GM18867 (cell line): Measurements from ENCODE around the gene OTOA.
"Not testable (repeated sequence)": the region's sequence is repeated elsewhere in the genome, so short reads cannot be mapped to it uniquely, and the experiment has no call there.

Source experiments
- ATAC-seq: cut with Tn5 transposase; IDR thresholded peaks from one replicate; pipeline ENCODE4 v1.9.1; 2021; ENCODE audit warnings: mild to moderate bottlenecking, moderate library complexity; ENCODE audit not compliant: unreplicated experiment

Gene OTOA

GRCh38 chr16:21667575-21667974 lies 3.8 kb downstream of the OTOA start:
- ATAC-seq, result no peak

DNA sequence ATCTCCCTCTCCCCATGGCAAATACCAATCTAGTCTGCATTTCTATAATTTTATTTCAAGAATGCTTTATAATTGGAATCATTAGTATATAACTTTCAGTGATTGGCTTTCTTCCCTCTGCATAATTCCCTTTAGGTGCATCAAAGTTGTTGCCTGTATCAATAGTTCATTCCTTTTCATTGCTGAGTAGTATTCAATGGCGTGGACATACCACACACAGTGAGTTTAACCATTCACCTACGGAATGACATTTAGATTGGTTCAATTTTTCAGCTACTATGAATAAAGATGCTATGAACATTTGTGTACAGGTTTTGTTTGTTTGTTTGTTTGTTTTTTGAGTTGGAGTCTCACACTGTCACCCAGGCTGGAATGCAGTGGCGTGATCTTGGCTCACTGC lies 9.7 kb downstream of the OTOA start:
- ATAC-seq, result no peak

DNA sequence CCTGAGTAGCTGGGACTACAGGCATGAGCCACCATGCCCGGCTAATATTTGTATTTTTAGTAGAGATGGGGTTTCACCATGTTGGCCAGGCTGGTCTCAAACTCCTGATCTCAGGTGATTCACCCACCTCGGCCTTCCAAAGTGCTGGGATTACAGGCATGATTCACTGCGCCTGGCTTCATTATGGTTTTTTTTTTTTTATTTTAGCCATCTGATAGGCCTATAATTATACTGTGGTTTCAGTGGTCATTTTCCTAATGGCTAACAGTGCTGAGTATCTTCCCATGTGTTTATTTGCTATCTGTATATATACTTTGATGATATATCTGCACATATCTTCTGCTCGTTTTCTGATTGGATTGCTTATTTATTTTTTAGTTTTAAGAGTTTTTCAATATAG lies 10.7 kb downstream of the OTOA start:
- ATAC-seq, result not testable (repeated sequence)

DNA sequence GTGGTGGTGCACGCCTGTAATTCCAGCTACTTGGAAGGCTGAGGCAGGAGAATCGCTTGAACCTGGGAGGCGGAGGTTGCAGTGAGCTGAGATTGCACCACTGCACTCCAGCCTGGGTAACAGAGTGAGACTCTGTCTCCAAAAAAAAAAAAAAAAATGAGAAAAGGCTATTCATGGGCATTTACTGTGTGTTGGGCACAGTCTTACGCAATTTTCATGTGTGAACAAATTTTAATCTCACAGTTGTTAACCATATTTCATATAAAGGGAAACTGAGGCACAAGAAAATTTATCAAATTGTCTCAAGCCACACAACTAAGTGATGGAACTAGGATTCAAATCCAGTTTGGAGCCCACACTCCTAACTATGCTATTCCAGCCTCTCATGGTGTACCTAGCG lies 16.9 kb downstream of the OTOA start:
- ATAC-seq, result not testable (repeated sequence)

GRCh38 chr16:21683184-21683583 lies 19.4 kb downstream of the OTOA start:
- ATAC-seq, result no peak

DNA sequence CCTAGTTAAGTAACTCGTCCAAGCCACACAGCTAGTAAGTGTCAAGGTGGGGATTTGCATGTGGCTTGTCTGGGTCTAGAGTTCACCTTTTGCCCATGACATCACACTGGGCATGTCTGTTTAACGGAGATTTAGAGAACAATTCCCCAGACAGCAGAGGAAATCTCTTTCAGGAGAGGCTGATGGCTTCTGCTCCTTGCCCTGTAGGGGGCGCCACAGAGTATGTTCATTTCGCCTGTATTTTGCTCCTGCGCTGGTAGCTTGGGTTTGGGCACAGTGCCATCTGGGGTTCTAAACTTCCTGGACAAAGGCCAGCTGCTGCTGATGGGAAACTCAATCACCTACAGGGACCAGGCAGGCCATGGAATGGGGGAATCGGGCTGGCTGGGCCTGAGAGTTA lies 20.4 kb downstream of the OTOA start:
- ATAC-seq, result no peak

GRCh38 chr16:21685034-21685455 lies 21.3 kb downstream of the OTOA start:
- ATAC-seq, result no peak

DNA sequence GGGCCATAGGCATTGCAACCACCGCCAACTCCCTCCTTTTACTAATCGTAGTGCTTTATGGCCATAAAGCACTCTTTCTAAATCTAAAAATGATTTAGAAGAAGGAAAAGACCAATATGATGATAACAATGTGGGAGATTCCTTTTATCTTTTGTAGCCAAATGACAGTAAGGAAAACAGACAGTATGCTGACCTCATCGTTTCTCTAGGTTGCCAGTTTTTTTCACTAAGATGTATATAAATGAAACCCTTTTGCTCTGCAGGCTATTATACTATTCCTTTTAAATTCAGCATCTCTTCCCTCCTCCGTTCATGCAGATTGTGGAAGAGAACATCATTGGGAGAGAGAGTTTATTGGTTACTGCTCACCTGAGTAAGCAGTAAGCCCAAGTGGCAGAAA lies 25.3 kb downstream of the OTOA start:
- no peak for ATAC-seq

DNA sequence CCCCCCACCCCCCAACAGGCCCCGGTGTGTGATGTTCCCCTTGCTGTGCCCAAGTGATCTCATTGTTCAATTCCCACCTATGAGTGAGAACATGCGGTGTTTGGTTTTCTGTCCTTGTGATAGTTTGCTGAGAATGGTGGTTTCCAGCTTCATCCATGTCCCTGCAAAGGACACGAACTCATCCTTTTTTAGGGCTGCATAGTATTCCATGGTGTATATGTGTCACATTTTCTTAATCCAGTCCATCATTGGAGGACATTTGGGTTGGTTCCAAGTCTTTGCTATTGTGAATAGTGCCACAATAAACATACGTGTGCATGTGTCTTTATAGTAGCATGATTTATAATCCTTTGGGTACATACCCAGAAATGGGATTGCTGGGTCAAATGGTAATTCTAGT lies 27.2 kb downstream of the OTOA start:
- not testable (repeated sequence) for ATAC-seq

DNA sequence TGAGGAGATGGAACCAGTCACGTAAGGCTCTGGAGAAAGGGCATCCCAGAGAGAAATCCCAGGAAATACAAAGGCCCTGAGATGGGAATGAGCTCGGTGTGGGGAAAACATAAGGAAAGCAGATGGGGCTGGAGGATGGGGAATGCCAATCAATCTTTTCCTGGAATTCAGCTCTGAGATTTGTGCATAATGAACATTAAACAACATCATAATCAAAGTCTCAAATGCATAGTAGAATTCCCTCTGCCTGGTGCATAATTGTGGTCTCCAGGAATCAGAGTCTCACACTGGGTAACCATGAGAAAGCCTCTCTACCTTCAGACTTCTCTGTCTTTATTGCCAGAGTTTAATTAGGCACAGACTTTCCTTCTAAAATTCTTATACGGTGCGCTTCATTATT lies 30.8 kb downstream of the OTOA start:
- ATAC-seq, result no peak

- ATAC-seq, result no peak
These were observed 33.3 kb downstream of the OTOA start for GRCh38 chr16:21697032-21697431.

DNA sequence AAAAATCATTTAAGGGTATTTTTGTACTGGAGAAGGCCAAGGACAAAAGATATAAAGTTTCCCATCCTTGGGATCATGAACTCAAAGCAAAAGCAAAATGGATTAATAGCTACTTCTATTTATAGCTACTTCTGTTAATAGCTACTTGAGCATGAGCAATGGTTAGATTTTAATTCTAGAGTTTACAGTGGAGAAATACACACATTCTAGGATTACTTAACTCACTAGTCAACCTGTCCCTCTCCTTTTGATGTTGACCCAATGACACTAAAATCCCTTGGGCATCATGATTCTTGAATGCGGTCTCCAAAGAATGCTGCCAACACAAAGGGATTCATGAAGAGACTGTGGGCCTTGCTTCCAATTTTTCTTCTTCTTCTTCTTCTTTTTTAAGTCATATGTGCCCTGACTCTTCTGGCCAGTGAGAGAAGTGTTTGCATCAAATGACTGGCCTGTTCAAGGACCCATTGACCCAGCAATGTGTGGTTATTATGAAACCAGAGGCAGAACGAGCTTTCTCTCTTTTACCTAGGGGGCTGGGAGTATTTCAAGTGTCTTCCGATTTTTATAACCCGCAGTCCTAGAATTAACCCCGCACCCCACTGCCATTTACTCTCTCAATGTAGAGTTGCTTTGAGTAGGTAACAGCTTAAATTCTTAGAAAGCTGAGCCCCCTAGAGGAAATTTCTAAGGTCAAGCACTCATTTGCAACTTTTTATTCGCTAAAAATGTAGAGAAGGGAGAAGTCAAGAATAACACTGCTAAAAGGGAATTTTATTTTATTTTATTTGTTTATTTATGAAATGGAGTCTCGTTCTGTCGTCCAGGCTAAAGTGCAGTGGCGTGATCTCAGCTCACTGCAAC lies 34.6 kb downstream of the OTOA start:
- ATAC-seq, result no peak

- no peak for ATAC-seq
These were observed 37.5 kb downstream of the OTOA start for GRCh38 chr16:21701271-21701670.

DNA sequence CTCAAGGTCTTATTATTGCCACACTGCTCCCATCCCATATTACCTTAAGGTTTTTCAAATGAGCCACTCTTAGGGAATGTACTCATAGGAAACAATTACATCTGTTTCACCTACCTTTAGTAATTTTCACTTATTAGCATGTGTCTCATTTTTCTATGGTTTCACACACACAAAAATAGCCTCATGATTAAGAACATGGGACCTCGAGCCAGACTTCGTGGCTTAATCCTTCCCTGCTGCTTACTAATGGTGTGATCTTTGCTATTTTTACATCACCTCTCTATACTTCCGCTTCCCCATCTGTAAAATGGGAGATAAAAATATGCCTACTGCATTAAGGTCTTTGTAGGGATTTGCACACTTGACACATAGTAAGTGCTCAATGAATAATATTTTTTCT lies 38.5 kb downstream of the OTOA start:
- no peak for ATAC-seq

DNA sequence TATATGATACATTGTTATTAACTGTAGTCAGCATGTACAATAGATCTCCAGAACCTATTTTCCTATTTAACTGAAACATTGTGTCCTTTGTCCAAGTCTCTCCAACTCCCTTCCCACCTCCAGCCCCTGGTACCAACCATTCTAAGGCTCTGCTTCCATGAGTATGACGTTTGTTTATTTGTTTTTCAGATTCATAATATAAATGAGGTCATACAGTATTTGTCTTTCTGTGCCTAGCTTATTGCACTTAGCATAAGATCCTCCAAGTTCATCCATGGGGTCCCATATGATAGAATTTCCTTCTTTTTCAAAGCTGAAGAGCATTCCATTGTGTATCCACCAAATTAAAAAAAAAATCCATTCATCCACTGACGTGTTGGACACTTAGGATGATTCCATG lies 39.4 kb downstream of the OTOA start:
- no peak for ATAC-seq

GRCh38 chr16:21703589-21704174 lies 39.9 kb downstream of the OTOA start:
- peak; percentile 64 for ATAC-seq

- no peak for ATAC-seq
These were observed 40.5 kb downstream of the OTOA start for GRCh38 chr16:21704266-21704665.

DNA sequence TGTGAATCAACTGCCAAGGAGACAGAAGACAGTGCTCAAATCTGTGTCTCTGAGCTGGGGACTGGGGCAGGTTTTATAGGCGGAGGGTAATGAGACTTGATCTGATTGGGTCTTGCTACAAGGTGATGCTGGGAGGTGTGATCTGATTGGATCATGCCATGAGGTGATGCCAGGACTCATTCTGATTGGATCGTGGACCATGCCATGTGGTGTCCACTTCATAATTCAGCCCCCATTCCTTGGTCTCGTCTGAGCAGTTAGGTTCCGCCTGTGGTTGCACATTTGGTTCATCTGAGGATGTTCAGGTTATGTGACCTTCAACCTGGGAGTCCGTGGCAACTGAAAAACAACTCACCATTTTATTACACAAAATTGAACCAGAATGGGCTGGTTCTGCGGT lies 41.0 kb downstream of the OTOA start:
- ATAC-seq, result no peak

DNA sequence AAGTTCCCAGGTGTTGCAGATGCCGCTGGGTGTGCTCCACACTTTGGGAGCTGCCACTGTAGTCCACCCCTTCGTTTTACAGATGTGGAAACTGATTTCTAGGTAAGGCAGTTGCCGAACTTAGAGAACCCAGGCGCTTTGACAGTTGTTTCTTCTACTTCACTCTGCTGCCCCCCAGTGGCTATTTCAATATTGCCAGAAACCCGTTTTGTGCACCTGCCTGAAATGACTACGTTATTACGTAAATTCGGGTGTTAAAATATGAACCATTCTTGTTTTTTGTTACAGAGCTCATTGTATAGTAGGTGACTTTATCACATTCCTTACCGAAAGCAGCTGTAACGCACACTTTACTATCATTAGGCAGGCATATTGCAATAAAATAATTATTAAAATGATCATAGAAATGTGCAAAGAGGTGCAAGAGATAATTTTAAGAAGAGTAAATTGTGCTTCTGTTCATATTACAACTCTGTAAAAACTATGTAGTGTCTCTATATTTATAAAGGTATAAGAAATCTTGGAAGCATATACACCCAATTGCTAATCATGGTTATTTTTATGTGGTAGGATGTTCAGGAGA lies 44.9 kb downstream of the OTOA start:
- no peak for ATAC-seq

GRCh38 chr16:21710938-21711337 lies 47.2 kb downstream of the OTOA start:
- no peak for ATAC-seq

DNA sequence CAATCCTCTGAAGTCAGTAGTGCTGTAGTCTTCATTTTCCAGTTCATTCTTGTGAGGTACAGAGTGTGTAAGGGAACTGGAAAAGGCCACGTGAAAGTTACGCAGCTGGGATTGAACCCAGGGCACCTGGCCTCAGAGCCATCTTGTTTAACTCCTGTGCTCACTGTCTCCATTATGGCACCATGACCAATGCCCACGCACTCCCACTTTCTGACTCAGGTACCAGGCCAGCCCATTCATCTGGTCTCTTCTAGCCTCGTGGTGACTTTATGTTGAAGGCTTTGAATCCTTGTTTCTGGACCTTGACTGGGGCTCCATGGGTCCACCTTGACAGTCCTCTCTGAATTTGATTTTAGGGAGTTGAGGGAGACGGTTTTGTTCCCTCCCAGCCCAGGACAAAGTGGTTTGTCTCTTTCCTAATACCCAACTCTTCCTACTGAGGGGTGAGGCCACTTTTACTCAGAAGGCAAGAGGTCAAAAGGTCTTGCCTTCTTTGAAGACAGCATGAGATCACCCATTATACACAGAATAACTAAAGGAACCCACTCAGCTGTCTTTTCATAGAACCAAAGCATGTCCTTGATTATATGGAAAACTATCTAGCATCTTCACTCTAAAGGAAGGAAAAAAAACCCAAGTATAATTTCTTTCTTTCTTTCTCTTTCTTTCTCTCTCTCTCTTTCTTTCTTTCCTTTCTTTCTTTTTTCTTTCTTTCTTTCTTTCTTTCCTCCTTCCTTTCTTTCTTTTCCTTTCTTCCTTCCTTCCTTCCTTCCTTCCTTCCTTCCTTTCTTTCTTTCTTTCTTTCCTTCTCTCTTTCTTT lies 50.0 kb downstream of the OTOA start:
- ATAC-seq, result no peak

DNA sequence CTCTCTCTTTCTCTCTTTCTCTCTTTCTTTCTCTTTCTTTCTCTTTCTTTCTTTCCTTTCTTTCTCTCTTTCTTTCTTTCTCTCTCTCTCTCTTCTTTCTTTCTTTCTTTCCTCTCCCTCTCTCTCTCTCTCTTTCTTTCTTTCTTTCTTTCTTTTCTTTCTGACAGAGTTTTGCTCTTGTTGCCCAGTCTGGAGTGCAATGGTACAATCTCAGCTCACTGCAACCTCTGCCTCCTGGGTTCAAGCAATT lies 50.5 kb downstream of the OTOA start:
- ATAC-seq, result not testable (repeated sequence)
